SK-N-SH treated with all-trans-retinoic acid at 6 μM for 48 hours (cell line): Measurements from ENCODE around the gene MTHFS.

ENCODE experiments used
- CSRNP3 ChIP-seq: fragments of 250-450 bp; sonication (Bioruptor Pico); IDR thresholded peaks from 2 replicates; pipeline ENCODE4 v1.5.1; 2021; ENCODE audit warnings: mild to moderate bottlenecking, moderate library complexity
- GLIS3 ChIP-seq: fragments of 250-450 bp; sonication (Bioruptor Pico); IDR thresholded peaks from 2 replicates; pipeline ENCODE4 v1.5.0; 2020; ENCODE audit warnings: mild to moderate bottlenecking, moderate library complexity
- SNAI2 ChIP-seq: fragments of 250-450 bp; sonication (Bioruptor Pico); IDR thresholded peaks from 2 replicates; pipeline ENCODE4 v1.5.0; 2020; ENCODE audit warnings: mild to moderate bottlenecking, moderate library complexity
- TCF4 ChIP-seq: fragments of 250-450 bp; sonication (Bioruptor Pico); IDR thresholded peaks from 2 replicates; pipeline ENCODE4 v1.8.0; 2021; ENCODE audit warnings: mild to moderate bottlenecking, moderate library complexity, borderline replicate concordance
- ZC3H10 ChIP-seq: fragments of 250-450 bp; sonication (Bioruptor Pico); IDR thresholded peaks from 2 replicates; pipeline ENCODE4 v1.5.1; 2021; ENCODE audit warnings: mild to moderate bottlenecking, moderate library complexity
- ZFP30 ChIP-seq: fragments of 450-650 bp; formaldehyde crosslinking; IDR thresholded peaks from 2 replicates; pipeline ENCODE4 v1.5.0; 2022; ENCODE audit warnings: mild to moderate bottlenecking, moderate library complexity
- ZNF8 ChIP-seq: fragments of 450-650 bp; formaldehyde crosslinking; IDR thresholded peaks from 2 replicates; pipeline ENCODE4 v1.5.0; 2020; ENCODE audit warnings: mild to moderate bottlenecking, moderate library complexity
- TF ChIP-seq, protein P1 (sequence below): fragments of 250-450 bp; sonication (Bioruptor Pico); IDR thresholded peaks from 2 replicates; pipeline ENCODE4 v1.8.0; 2020; ENCODE audit warnings: mild to moderate bottlenecking, moderate library complexity, borderline replicate concordance
- TF ChIP-seq, protein P2 (sequence below): fragments of 250-450 bp; sonication (Bioruptor Pico); IDR thresholded peaks from 2 replicates; pipeline ENCODE4 v1.5.1; 2020; ENCODE audit warnings: low read depth, mild to moderate bottlenecking, moderate library complexity

DNA sequence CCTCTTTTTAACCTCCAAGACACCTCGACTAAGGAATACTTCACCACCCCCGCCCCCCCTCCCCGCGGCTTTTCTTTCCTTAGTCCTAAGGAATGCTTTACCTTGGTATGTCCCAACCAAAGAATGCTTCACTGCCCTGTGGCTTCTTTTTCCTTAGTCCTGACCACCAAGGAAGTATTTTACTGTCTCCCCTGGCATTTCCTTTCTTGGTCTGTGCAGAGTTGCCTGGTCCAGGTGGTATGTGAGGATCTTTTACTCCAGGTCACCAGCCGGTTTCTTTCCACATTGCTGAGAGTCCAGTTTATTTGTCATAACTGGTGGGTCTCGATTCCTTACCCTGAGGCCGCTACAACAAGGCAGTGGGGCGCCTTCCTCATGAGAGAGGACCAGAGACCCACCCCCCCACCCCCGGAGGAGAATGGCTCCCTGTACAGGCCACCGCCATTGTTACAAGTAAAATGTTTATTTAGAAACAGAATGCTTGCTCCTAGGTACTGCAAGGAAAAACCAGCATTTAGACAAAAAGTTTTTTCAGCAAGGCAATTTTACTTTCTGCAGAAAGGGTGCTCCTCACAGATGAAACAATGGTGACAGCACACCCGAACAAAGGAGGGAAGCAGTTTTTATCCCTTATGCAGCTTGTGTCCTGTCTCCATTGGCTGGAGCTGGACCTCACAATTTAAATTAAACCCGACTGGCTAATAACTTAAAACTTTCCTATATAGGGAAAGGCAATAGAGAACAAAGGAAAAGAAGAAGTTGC lies 23.1 kb upstream of the MTHFS start:
- TF ChIP-seq, protein P1, sequence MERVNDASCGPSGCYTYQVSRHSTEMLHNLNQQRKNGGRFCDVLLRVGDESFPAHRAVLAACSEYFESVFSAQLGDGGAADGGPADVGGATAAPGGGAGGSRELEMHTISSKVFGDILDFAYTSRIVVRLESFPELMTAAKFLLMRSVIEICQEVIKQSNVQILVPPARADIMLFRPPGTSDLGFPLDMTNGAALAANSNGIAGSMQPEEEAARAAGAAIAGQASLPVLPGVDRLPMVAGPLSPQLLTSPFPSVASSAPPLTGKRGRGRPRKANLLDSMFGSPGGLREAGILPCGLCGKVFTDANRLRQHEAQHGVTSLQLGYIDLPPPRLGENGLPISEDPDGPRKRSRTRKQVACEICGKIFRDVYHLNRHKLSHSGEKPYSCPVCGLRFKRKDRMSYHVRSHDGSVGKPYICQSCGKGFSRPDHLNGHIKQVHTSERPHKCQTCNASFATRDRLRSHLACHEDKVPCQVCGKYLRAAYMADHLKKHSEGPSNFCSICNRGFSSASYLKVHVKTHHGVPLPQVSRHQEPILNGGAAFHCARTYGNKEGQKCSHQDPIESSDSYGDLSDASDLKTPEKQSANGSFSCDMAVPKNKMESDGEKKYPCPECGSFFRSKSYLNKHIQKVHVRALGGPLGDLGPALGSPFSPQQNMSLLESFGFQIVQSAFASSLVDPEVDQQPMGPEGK (CRISPR knock-in tag) = no peak
- TF ChIP-seq, protein P2, sequence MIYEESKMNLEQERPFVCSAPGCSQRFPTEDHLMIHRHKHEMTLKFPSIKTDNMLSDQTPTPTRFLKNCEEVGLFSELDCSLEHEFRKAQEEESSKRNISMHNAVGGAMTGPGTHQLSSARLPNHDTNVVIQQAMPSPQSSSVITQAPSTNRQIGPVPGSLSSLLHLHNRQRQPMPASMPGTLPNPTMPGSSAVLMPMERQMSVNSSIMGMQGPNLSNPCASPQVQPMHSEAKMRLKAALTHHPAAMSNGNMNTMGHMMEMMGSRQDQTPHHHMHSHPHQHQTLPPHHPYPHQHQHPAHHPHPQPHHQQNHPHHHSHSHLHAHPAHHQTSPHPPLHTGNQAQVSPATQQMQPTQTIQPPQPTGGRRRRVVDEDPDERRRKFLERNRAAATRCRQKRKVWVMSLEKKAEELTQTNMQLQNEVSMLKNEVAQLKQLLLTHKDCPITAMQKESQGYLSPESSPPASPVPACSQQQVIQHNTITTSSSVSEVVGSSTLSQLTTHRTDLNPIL = no peak
- TF ChIP-seq ZFP30 = no peak
- TF ChIP-seq TCF4 (CRISPR knock-in tag) = no peak
- TF ChIP-seq ZNF8 (CRISPR knock-in tag) = no peak
- no peak for TF ChIP-seq ZC3H10 (CRISPR knock-in tag)
- TF ChIP-seq GLIS3 (CRISPR knock-in tag) = no peak
- no peak for TF ChIP-seq CSRNP3 (CRISPR knock-in tag)
- TF ChIP-seq SNAI2 (CRISPR knock-in tag) = no peak
